ENCODE measurements around the gene ZNF771. TPM values are rescaled to one million over a fixed set of nuclear protein-coding genes. Genes with fewer than 3 reads are reported as not detected.
A peak's percentile ranks its signal among the peaks of the same experiment; 100 is the strongest.

Gene ZNF771
- total and polyA plus RNA-seq, 9 of the 15 experiments (the other 6 are each of a cell fraction or from before 2014, with no cell fraction given) = 1.5 to 12.6 (median 4.4) TPM

GRCh38 chr16:30379158-30379783, 28.1 kb upstream of the ZNF771 start (continued):
- TF ChIP-seq ZNF740 (CRISPR knock-in tag; IDR thresholded peaks at IDR 0.05) = peak; percentile 84
- TF ChIP-seq ZNF740 (tag; IDR thresholded peaks at IDR 0.05) = no peak
- TF ChIP-seq MBD1 (CRISPR knock-in tag; IDR thresholded peaks at IDR 0.05) = no peak
- TF ChIP-seq ZNF551 (CRISPR knock-in tag; IDR thresholded peaks at IDR 0.05) = no peak
- TF ChIP-seq OTX1 (CRISPR knock-in tag; IDR thresholded peaks at IDR 0.05) = no peak
- TF ChIP-seq FOXA3 (CRISPR knock-in tag; conservative IDR thresholded peaks at IDR 0.05 in 1 of 2, IDR thresholded peaks at IDR 0.05 in 1 of 2) = 0 out of 4 replicates have a peak, but pooled peaks of 1 of the 2 experiments have one; percentile 11
- TF ChIP-seq CREM (IDR thresholded peaks at IDR 0.05; ENCODE audit: low read depth) = 0 out of 2 replicates have a peak, but pooled peaks have one; percentile 1
- TF ChIP-seq CBX3 (IDR thresholded peaks at IDR 0.05; ENCODE audit: borderline replicate concordance in 1 of 2, low read length in 2 of 2) = no peak
- TF ChIP-seq KDM5B (IDR thresholded peaks at IDR 0.05; ENCODE audit: insufficient replicate concordance, low read depth, low read length) = peak; percentile 9
- TF ChIP-seq MBD2 (IDR thresholded peaks at IDR 0.05; ENCODE audit: borderline replicate concordance, low read depth) = peak; percentile 33; the same call in 1 of the 2 replicates
- 0 out of 2 replicates have a peak, but pooled peaks have one; percentile 72 for TF ChIP-seq ERF (CRISPR knock-in tag; IDR thresholded peaks at IDR 0.05)
- TF ChIP-seq SRSF9 (IDR thresholded peaks at IDR 0.05; ENCODE audit: borderline replicate concordance, low read depth, low read length) = no peak
- no peak for TF ChIP-seq ZNF277 (CRISPR knock-in tag; IDR thresholded peaks at IDR 0.05; ENCODE audit: borderline replicate concordance)
- TF ChIP-seq KLF13 (tag; IDR thresholded peaks at IDR 0.05; ENCODE audit: borderline replicate concordance, low read depth) = no peak
- TF ChIP-seq CREB3L1 (IDR thresholded peaks at IDR 0.05; ENCODE audit: borderline replicate concordance, low read depth) = no peak
- no peak for TF ChIP-seq PREB (CRISPR knock-in tag; IDR thresholded peaks at IDR 0.05)
- no peak for TF ChIP-seq PHF21A (IDR thresholded peaks at IDR 0.05; ENCODE audit: borderline replicate concordance, low read depth)
- no peak for TF ChIP-seq HDAC3 (IDR thresholded peaks at IDR 0.05; ENCODE audit: borderline replicate concordance, partially characterized antibody)
- no peak for TF ChIP-seq MYC (IDR thresholded peaks at IDR 0.05; ENCODE audit: low read depth, low read length)
- TF ChIP-seq MYC (CRISPR knock-in tag; IDR thresholded peaks at IDR 0.05; ENCODE audit: borderline replicate concordance, low read depth) = 0 out of 2 replicates have a peak, but pooled peaks have one; percentile 38
- TF ChIP-seq RFX1 (IDR thresholded peaks at IDR 0.05) = no peak

Data from K562 (cell line).